T-helper 2 cell treated with Interferon-gamma antibody and Interleukin-4, amounts not matched to agents 100 ng/mL and 5 ng/mL, for 36 hours (primary cell): Measurements from ENCODE around the gene OR4B1. TPM values are rescaled to one million over a fixed set of nuclear protein-coding genes. Genes with fewer than 3 reads are reported as not detected.
"Not testable (repeated sequence)": the region's sequence is repeated elsewhere in the genome, so short reads cannot be mapped to it uniquely, and the experiment has no call there.

Experiments used
- intact Hi-C: fragments of 100-400 bp; cut with micrococcal nuclease; formaldehyde crosslinking; loops from one replicate; pipeline ENCODE4 v1.15.1; 2023
- total RNA-seq: library from RNA; stranded (reverse); gene quantifications from 2 replicates; pipeline ENCODE4 v1.2.3, GENCODE V29; 2022

OR4B1 gene
- total RNA-seq, result not detected in 2 replicates

- intact Hi-C loops, result no loop called here
Measured at GRCh38 chr11:48216510-48216909, at the start of gene OR4B1. Gene OR4B1 (plus strand): TSS chr11:48216810. CDS start chr11:48216810, 0 bp downstream.

GRCh38 chr11:48167380-48167779 is 49.2 kb upstream of the OR4B1 start:
- intact Hi-C loops, result no loop called here

- intact Hi-C loops, result no loop called here
Measured at GRCh38 chr11:48168815-48169214, 47.8 kb upstream of the OR4B1 start.

GRCh38 chr11:48169259-48169658 is 47.4 kb upstream of the OR4B1 start:
- intact Hi-C loops, result no loop called here

GRCh38 chr11:48169717-48170116 is 46.9 kb upstream of the OR4B1 start:
- intact Hi-C loops, result loop anchor here (10.0 kb wide), 1 partner anchor 1355 kb away; no protein-coding TSS in a partner anchor

GRCh38 chr11:48170241-48171233 is 46.1 kb upstream of the OR4B1 start:
- intact Hi-C loops, result loop anchor here (10.0 kb wide), 1 partner anchor 1354 kb away; no protein-coding TSS in a partner anchor

- intact Hi-C loops, result loop anchor here (10.0 kb wide), 1 partner anchor 1352 kb away; no protein-coding TSS in a partner anchor
Measured at GRCh38 chr11:48172818-48173609, 43.6 kb upstream of the OR4B1 start.

- intact Hi-C loops, result loop anchor here (10.0 kb wide), 1 partner anchor 1347 kb away; no protein-coding TSS in a partner anchor
Measured at GRCh38 chr11:48177661-48178060, 38.9 kb upstream of the OR4B1 start.

GRCh38 chr11:48180627-48181026 is 36.0 kb upstream of the OR4B1 start:
- intact Hi-C loops, result no loop called here

GRCh38 chr11:48182860-48183526 is 33.6 kb upstream of the OR4B1 start:
- intact Hi-C loops, result no loop called here

GRCh38 chr11:48184452-48184851 is 32.2 kb upstream of the OR4B1 start:
- intact Hi-C loops, result no loop called here

- intact Hi-C loops, result not testable (repeated sequence)
Measured at GRCh38 chr11:48190906-48191654, 25.5 kb upstream of the OR4B1 start.

- intact Hi-C loops, result no loop called here
Measured at GRCh38 chr11:48193876-48194275, 22.7 kb upstream of the OR4B1 start.

GRCh38 chr11:48207881-48208280 is 8.7 kb upstream of the OR4B1 start:
- intact Hi-C loops, result no loop called here

- intact Hi-C loops, result no loop called here
Measured at GRCh38 chr11:48210052-48210451, 6.6 kb upstream of the OR4B1 start.

- intact Hi-C loops, result no loop called here
Measured at GRCh38 chr11:48228761-48229160, 12.2 kb downstream of the OR4B1 start.

- intact Hi-C loops, result not testable (repeated sequence)
Measured at GRCh38 chr11:48230057-48230456, 13.4 kb downstream of the OR4B1 start.

GRCh38 chr11:48237727-48238126 is 21.1 kb downstream of the OR4B1 start:
- intact Hi-C loops, result no loop called here

GRCh38 chr11:48242501-48242900 is 25.9 kb downstream of the OR4B1 start:
- intact Hi-C loops, result no loop called here

- intact Hi-C loops, result no loop called here
Measured at GRCh38 chr11:48244804-48245203, 28.2 kb downstream of the OR4B1 start, which contains the start of gene OR4X2. Gene OR4X2 (plus strand): TSS chr11:48245104. CDS start chr11:48245104, 0 bp downstream.
